NOMO-1 (cell line): ENCODE data around the gene LRRC3.
A peak's percentile ranks its signal among the peaks of the same experiment; 100 is the strongest.

ENCODE experiments used
- DNase-seq, 2 experiments: peaks; one replicate each; lab custom pipeline; 2025; ENCODE audit not compliant: unreplicated experiment in 2 of 2; lab: John Stamatoyannopoulos, UW

The LRRC3 gene

GRCh38 chr21:44477131-44477530 is 21.8 kb downstream of the LRRC3 start:
- no peak for DNase-seq

DNA sequence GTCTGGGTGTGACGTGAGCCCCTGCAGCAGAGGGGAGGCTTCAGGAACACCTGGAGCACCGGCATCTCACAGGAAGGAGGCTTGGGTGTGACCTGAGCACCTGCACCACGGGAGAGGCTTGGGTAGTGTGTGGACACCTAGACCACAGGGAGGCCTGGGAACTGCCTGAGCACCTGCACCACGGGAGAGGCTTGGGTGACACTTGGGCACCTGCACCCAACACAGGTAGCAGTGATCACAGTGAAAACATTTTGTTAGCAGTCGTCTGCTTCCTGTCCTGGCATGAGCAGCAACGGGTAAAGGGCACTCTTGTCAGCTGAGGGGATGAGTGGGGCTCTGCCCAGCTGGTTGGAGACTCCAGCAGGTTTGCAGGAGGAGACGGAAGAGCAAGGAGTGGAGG is 22.4 kb downstream of the LRRC3 start:
- DNase-seq: no peak

- DNase-seq: no peak
Measured at GRCh38 chr21:44478124-44478800, 23.0 kb downstream of the LRRC3 start.

- no peak for DNase-seq
Measured at GRCh38 chr21:44478801-44479167, 23.5 kb downstream of the LRRC3 start.

DNA sequence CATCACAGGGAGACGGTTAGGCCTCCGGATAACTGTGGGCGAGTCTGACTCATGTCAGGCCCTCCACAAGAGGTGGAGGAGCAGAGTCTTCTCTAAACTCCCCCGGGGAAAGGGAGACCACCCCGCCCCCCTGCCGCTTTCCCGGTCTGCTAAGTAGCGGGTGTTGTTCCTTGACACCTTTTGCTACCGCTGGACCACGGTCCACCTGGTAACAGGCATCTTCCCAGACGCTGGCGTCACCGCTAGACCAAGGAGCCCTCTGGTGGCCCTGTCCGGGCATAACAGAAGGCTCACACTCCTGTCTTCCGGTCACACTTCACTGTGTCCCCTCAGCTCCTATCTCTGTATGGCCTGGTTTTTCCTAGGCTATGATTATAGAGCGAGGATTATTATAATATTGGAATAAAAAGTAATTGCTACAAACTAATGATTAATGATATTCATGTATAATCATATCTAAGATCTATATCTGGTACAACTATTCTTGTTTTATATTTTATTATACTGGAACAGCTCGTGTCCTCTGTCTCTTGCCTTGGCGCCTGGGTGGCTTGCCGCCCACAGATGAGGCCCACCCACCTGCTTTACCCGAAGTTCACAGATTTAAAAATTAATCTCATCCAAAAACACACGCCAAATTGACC is 24.4 kb downstream of the LRRC3 start:
- DNase-seq: peak in 1 of 2 experiments; percentile 6

- no peak for DNase-seq
Measured at GRCh38 chr21:44480200-44481053, 25.1 kb downstream of the LRRC3 start.

DNA sequence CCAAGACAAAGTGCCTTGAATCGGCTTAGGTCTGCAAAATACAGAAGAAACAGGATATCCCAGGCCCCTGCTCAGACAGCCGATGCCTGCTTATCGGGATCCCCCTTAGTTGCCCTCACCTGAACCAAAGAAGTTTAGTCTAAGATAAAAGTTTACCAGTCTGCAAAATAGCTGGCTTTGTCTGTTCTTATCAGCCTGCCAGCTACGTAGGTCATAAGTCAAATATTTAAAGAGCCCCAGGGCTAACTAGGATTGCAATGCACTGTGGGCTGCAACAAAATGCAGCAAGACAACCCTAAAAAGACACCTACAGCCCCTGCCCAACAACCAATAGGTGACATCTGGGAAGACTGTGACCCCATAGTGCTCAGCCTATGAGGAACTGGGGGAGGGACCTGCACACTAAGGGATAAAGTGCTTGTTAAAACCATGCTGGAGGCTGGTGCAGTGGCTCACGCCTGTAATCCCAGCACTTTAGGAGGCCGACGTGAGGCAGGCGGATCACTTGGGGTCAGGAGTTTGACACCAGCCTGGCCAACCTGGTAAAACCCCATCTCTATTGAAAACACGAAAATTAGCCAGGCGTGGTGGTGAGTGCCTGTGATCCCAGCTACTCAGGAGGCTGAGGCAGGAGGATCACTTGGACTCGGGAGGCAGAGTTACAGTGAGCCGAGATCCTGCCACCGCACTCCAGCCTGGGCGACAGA is 27.4 kb downstream of the LRRC3 start:
- no peak for DNase-seq

- no peak for DNase-seq
Measured at GRCh38 chr21:44483288-44484237, 28.3 kb downstream of the LRRC3 start.

- DNase-seq: no peak
Measured at GRCh38 chr21:44484498-44485253, 29.4 kb downstream of the LRRC3 start.

- DNase-seq: peak; percentile 75 to 78
Measured at GRCh38 chr21:44485254-44485793, 30.0 kb downstream of the LRRC3 start.

- DNase-seq: peak in 1 of 2 experiments; percentile 59
Measured at GRCh38 chr21:44485796-44486195, 30.5 kb downstream of the LRRC3 start.

DNA sequence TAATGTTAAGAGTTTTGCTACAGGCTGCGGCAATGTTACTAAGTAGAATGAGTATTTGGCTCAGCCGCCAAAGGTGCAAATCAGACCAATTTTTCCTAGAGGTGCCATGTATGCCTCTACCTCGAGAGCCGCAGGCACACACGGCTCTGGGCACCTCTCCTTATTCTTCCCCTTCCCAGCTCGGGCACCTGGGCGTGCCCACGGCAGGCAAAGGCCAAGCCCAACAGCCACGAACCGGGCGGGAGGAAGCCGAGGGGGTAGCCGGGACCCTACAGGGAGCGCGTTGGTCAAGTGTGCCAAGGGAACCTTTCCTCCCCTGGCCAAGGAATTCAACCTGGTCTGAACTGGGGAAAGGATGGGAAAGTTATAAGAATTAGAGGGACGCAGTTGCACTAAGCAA is 31.0 kb downstream of the LRRC3 start:
- no peak for DNase-seq

- no peak for DNase-seq
Measured at GRCh38 chr21:44487831-44488230, 32.5 kb downstream of the LRRC3 start.

DNA sequence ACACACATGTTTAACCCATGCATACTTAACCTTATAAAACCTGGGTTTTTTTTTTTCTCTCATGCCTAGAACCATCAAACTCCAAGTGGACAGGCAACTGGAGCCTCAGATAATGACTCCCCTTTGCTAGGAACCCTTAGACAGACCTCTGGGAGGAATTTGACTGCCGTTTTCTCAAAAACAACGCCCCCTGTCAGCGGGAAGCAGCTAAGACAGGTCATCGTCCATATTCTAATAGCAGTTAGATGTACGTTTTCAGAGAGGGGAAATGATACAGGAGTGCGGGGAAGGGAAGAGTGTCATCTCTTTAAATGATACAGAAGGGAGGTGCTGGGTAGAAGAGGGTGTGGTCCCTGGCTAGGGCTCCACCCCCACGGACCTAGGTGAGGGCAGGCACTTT is 34.7 kb downstream of the LRRC3 start:
- DNase-seq: no peak

DNA sequence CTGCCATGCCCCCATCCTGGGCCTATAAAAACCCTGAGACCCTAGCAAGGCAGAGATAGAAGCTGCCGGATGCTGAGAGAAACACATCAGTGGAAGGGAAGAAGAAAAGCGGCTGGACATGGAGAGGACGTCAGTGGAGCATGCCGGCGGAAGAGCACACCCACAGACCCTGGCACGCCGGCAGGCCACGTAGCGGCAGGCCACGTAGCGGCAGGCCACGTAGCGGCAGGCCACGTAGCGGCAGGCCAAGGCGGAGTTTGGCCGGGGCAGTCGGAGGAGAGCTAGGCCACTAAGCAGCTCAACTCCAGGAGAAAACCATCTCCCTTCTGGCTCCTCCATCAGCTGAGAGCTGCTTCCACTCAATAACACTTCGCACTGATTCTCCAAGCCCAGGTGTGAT is 35.1 kb downstream of the LRRC3 start:
- DNase-seq: no peak

DNA sequence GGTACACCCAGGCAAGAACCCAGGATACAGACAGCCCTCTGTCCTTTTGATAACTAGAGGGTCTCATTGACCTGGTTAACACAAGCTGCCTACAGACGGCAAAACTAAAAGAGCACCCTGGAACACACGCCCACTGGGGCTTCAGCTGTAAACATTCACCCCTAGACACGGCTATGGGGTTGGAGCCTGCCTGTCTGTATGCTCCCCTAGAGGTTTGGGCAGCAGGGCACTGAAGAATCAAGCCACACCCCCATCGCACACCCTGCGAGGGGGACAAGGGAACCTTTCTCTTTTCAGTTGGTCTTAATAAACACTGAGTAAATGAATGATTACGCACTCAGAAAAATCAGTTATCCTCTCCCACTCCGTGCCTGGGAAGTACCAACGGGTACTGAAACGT is 35.5 kb downstream of the LRRC3 start:
- no peak for DNase-seq

GRCh38 chr21:44492567-44493385 is 37.5 kb downstream of the LRRC3 start:
- DNase-seq: no peak

DNA sequence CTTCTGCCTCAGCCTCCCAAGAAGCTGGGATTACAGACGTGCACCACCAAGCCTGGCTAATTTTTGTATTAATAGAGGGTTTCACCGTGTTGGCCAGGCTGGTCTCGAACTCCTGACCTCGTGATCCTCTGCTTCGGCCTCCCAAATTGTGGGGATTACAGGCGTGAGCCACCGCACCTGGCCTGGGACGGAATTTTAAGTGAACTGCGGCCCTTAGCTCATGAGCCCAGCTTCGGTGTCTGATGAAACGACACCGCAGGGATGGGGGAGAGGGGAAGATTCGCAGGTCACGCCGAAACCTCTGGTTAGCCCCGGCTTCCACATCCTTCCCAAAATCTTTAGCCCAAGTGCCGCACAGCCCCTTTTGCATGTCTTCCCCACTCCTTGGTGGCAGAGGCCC is 39.1 kb downstream of the LRRC3 start:
- DNase-seq: no peak
